ENCODE results near the gene APBB1. TPM values are rescaled to one million over a fixed set of nuclear protein-coding genes. Genes with fewer than 3 reads are reported as not detected.

Gene APBB1
- total RNA-seq, 6 donors from 2014 or later, result 30.4 to 66.8 (median 40.0) TPM

DNA sequence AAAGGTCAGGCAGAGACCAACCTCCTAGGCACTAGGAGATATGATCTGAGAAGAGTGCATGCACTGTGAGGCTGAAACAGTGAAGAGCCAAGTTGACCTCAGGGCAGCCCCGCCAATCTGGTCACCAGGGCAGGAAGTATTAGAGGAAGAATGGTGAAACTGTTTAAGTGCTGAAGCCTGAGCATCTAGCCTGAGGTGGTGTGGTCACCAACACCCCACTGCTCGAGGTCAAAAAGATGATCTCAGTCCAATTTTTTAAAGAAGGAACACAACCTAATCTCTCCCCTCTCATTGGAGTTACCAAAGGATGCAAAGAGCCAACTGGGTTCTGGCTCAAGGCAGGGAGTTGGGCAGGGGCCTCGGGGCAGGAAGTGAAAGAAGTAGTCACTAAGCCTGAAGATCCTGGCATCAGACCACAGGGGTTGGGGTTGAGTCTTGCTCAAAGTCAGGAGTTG lies 4.0 kb downstream of the APBB1 start:
- H3K27ac ChIP-seq, result no peak overlapping the region
- TF ChIP-seq POLR2A (IDR thresholded peaks at IDR 0.05) (no peak), POLR2AphosphoS5 (IDR thresholded peaks at IDR 0.05) (no peak), EP300 (IDR thresholded peaks at IDR 0.05) (no peak)
- TF ChIP-seq, protein P1, sequence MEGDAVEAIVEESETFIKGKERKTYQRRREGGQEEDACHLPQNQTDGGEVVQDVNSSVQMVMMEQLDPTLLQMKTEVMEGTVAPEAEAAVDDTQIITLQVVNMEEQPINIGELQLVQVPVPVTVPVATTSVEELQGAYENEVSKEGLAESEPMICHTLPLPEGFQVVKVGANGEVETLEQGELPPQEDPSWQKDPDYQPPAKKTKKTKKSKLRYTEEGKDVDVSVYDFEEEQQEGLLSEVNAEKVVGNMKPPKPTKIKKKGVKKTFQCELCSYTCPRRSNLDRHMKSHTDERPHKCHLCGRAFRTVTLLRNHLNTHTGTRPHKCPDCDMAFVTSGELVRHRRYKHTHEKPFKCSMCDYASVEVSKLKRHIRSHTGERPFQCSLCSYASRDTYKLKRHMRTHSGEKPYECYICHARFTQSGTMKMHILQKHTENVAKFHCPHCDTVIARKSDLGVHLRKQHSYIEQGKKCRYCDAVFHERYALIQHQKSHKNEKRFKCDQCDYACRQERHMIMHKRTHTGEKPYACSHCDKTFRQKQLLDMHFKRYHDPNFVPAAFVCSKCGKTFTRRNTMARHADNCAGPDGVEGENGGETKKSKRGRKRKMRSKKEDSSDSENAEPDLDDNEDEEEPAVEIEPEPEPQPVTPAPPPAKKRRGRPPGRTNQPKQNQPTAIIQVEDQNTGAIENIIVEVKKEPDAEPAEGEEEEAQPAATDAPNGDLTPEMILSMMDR (IDR thresholded peaks at IDR 0.05), result no peak
- WGBS, 2 donors, result 53 to 64% methylated on average over 3 of the region's 3 CpGs
- peaks cover 0 to 12% (median 8%) of the 10 kb centered on the region in 4 donors for H3K36me3 ChIP-seq
- DNase-seq, result no peak
- no peaks in the 10 kb centered on the region for H3K9me3 ChIP-seq
- no peak for ATAC-seq (ENCODE audit: low FRiP score in 2 of 2)
- no peaks in the 10 kb centered on the region for H3K27me3 ChIP-seq
- H3K4me3 ChIP-seq, result no peak overlapping the region
- peaks cover 20 to 35% (median 22%) of the 10 kb centered on the region in 4 donors for H3K4me1 ChIP-seq

DNA sequence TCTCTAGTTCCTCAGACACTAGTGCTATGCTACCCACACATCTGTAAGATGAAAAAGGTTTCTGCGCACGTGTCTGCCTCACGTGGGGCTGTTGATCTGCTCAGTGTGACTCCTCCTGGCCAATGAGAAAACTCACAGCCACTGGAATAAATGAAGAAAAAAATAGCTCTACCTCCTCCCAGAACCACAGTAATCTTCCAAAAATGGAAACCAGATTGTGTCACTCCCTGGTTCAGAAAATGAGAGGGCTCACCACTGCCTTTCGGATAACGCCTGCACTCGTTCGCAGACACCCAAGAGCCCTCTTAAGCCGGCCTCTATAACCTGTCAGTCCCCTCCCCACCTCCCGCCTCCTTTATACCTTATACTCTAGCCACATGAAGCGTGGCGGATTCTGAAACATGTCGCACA lies 5.1 kb downstream of the APBB1 start:
- DNase-seq (no peak), ATAC-seq (ENCODE audit: low FRiP score in 2 of 2) (no peak)
- TF ChIP-seq POLR2A (IDR thresholded peaks at IDR 0.05), result no peak
- H3K4me3 ChIP-seq, result no peak overlapping the region
- H3K4me1 ChIP-seq, result peaks cover 14 to 25% (median 18%) of the 10 kb centered on the region in 4 donors
- H3K9me3 ChIP-seq, result no peaks in the 10 kb centered on the region
- WGBS, 2 donors, result 87 to 89% methylated on average over 12 of the region's 12 CpGs
- H3K36me3 ChIP-seq, result peaks cover 0 to 23% (median 15%) of the 10 kb centered on the region in 4 donors
- no peak overlapping the region for H3K27ac ChIP-seq
- H3K27me3 ChIP-seq, result no peaks in the 10 kb centered on the region

DNA sequence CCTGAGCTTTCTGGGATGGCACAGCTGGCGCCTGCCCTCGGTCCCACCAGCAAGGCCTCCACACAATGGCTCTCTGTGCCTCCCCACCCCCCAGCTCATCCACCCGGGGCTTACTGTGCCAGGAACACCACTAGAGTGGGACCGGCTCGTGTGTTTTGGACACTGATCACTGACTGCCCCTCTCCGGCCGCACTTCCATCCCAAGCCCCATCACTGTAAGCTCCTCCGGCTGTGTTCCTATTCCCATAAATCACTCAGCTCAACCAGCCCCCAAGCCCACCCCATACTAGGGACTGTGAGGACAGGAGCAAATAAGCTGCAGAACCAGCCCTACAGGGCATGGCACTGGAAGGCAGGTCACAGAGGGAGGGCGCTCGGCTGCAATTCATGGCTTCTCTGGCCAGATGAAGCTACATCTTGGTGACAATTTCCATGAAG lies 7.3 kb downstream of the APBB1 start:
- no peaks in the 10 kb centered on the region for H3K9me3 ChIP-seq
- H3K27me3 ChIP-seq, result no peaks in the 10 kb centered on the region
- H3K4me1 ChIP-seq, result peaks cover 3 to 10% (median 10%) of the 10 kb centered on the region in 4 donors
- WGBS, 2 donors, result 91 to 94% methylated on average over 7 to 10 of the region's 10 CpGs
- no peak for ATAC-seq (ENCODE audit: low FRiP score in 2 of 2)
- H3K36me3 ChIP-seq, result peaks cover 0 to 27% (median 15%) of the 10 kb centered on the region in 4 donors
- no peak for DNase-seq
- TF ChIP-seq, protein P1 (IDR thresholded peaks at IDR 0.05), result no peak
- no peak for TF ChIP-seq EP300 (IDR thresholded peaks at IDR 0.05)
- no peak for TF ChIP-seq POLR2A (IDR thresholded peaks at IDR 0.05)
- no peak for TF ChIP-seq POLR2AphosphoS5 (IDR thresholded peaks at IDR 0.05)
- H3K4me3 ChIP-seq, result no peak overlapping the region
- H3K27ac ChIP-seq, result no peak overlapping the region

DNA sequence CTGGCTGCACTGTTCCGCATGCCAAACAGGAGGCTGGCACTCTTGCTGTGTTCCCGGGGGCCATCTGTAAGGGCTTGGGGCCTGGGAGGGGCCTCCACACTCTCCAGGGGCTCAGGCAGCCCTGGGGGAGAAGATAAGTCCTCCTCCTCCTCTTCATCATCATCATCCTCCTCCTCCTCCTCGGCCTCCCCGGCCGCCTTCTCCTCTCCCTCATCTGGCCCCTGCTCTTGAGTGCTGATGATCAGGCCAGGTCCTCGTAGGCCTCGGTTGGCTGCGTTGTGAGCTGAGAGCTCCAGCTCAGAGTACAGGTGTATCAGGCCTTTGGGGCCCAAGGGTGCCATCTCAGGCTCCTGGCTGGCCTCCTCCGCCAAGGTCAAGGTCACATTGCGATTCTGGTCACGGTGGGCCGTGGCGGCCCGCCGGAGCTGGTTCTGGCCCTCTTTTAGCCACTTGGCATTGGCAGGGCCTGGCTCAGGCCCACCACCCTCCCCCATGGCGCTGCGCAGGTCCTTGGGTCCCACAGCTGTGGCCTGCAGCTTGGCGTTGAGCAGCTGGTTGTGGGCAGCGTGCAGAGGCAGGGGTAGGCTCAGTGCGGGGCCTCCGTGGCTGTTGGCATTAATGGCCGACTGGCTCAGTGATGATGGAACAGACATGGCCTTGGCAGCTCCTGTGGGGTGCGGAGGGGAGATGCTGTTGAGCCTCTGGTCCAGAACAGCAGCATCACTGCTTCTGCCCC lies 8.0 kb downstream of the APBB1 start:
- H3K27ac ChIP-seq, result no peak overlapping the region
- no peaks in the 10 kb centered on the region for H3K9me3 ChIP-seq
- DNase-seq (peak in 1 of 2 donors; percentile 80), ATAC-seq (ENCODE audit: low FRiP score in 2 of 2) (no peak)
- 93 to 97% methylated on average over 9 to 22 of the region's 23 CpGs for WGBS, 2 donors
- H3K4me3 ChIP-seq, result no peak overlapping the region
- TF ChIP-seq POLR2A (IDR thresholded peaks at IDR 0.05) (no peak), POLR2AphosphoS5 (IDR thresholded peaks at IDR 0.05) (no peak), EP300 (IDR thresholded peaks at IDR 0.05) (no peak)
- TF ChIP-seq, protein P1 (IDR thresholded peaks at IDR 0.05), result no peak
- H3K4me1 ChIP-seq, result peaks cover 3 to 10% (median 10%) of the 10 kb centered on the region in 4 donors
- H3K27me3 ChIP-seq, result no peaks in the 10 kb centered on the region
- peaks cover 0 to 27% (median 15%) of the 10 kb centered on the region in 4 donors for H3K36me3 ChIP-seq

DNA sequence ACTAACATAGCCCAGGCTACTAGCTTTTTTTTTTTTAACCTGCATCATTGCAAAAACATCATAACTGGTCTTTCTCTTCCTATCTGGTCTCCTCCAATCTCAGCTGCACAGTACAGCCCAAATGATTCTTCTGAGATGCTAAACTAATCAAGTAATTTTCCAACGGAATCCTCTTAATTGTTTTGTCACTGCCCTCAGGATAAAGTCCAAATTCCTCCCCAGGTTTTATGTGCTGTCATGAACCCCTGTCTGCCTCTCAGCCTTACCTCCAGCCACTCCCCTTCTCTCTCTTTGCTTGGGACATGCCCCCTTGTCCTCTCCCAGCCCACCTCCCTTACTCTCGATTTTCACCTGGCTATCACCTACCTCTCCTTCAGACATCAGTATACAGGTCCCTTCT lies 12.5 kb downstream of the APBB1 start:
- DNase-seq (no peak), ATAC-seq (ENCODE audit: low FRiP score in 2 of 2) (no peak)
- H3K27me3 ChIP-seq, result no peaks in the 10 kb centered on the region
- H3K4me3 ChIP-seq, result no peak overlapping the region
- TF ChIP-seq EP300 (IDR thresholded peaks at IDR 0.05), result no peak
- TF ChIP-seq, protein P1 (IDR thresholded peaks at IDR 0.05), result no peak
- TF ChIP-seq POLR2AphosphoS5 (IDR thresholded peaks at IDR 0.05), result no peak
- no peak for TF ChIP-seq POLR2A (IDR thresholded peaks at IDR 0.05)
- peaks cover 0 to 6% (median 0%) of the 10 kb centered on the region in 4 donors for H3K4me1 ChIP-seq
- WGBS, 2 donors, result 54 to 59% methylated on average over 2 of the region's 2 CpGs
- H3K9me3 ChIP-seq, result no peaks in the 10 kb centered on the region
- peaks cover 0 to 49% (median 21%) of the 10 kb centered on the region in 4 donors for H3K36me3 ChIP-seq
- no peak overlapping the region for H3K27ac ChIP-seq
